CD4-positive, CD25-positive, alpha-beta regulatory T cell (primary cell): Measurements from ENCODE around the gene CS. TPM values are rescaled to one million over a fixed set of nuclear protein-coding genes. Genes with fewer than 3 reads are reported as not detected.
A peak's percentile ranks its signal among the peaks of the same experiment; 100 is the strongest.
"Not testable (repeated sequence)": the region's sequence is repeated elsewhere in the genome, so short reads cannot be mapped to it uniquely, and the experiment has no call there.

Source experiments
- ATAC-seq, 2 donors: fragments of 150-1000 bp; cut with Tn5 transposase; one replicate each; pipeline ENCODE4 v1.10.0; 2021; ENCODE audit warnings: low read depth in 2 of 2, moderate number of reproducible peaks in 2 of 2, moderate library complexity in 1 of 2
- DNase-seq, 3 donors: peaks; one replicate each; pipeline versions ENCODE4 v3.0.0 to v3.0.0-alpha.2; 2012 to 2022; ENCODE audit warnings: mixed read lengths in 1 of 3
- H3K27ac ChIP-seq: one replicate; pipeline ENCODE4 v1.7.0; 2013; ENCODE audit warnings: mild to moderate bottlenecking, low read length; ENCODE audit not compliant: insufficient read depth, poor library complexity, severe bottlenecking
- H3K27me3 ChIP-seq: one replicate; pipeline ENCODE4 v1.7.0; 2013; ENCODE audit warnings: low read length; ENCODE audit not compliant: control insufficient read depth, insufficient read depth
- H3K36me3 ChIP-seq: one replicate; pipeline ENCODE4 v1.7.0; 2013; ENCODE audit warnings: mild to moderate bottlenecking, low read length, moderate library complexity; ENCODE audit not compliant: control insufficient read depth, insufficient read depth
- H3K4me1 ChIP-seq: 2 replicates; pipeline ENCODE4 v1.7.0; 2013; ENCODE audit warnings: mild to moderate bottlenecking, low read length; ENCODE audit not compliant: insufficient read depth, control insufficient read depth, poor library complexity, severe bottlenecking
- H3K4me3 ChIP-seq: one replicate; pipeline ENCODE4 v1.7.0; 2013; ENCODE audit warnings: low read depth, mild to moderate bottlenecking, low read length, moderate library complexity
- H3K9me3 ChIP-seq, 2 experiments: 1 replicate in 1 of 2; 2 replicates in 1 of 2; pipeline ENCODE4 v1.7.0; 2013; ENCODE audit warnings: low read length in 2 of 2, mild to moderate bottlenecking in 1 of 2, moderate library complexity in 1 of 2; ENCODE audit not compliant: control insufficient read depth in 2 of 2
- H3K27ac Mint-ChIP-seq, 3 donors: one replicate each; pipeline ENCODE4 v1.8.0; 2020 to 2022; ENCODE audit warnings: mild to moderate bottlenecking in 3 of 3, mixed read lengths in 3 of 3, moderate library complexity in 2 of 3
- H3K27me3 Mint-ChIP-seq: one replicate; pipeline ENCODE4 v1.8.0; 2022; ENCODE audit warnings: mild to moderate bottlenecking, mixed read lengths
- H3K36me3 Mint-ChIP-seq: one replicate; pipeline ENCODE4 v1.8.0; 2020; ENCODE audit warnings: mixed read lengths
- H3K4me1 Mint-ChIP-seq, 4 donors: one replicate each; pipeline ENCODE4 v1.8.0; 2020 to 2022; ENCODE audit warnings: mixed read lengths in 4 of 4, mild to moderate bottlenecking in 1 of 4
- H3K4me3 Mint-ChIP-seq, 4 donors: one replicate each; pipeline ENCODE4 v1.8.0; 2020 to 2022; ENCODE audit warnings: mild to moderate bottlenecking in 4 of 4, mixed read lengths in 4 of 4, moderate library complexity in 3 of 4
- H3K9me3 Mint-ChIP-seq, 7 donors: one replicate each; pipeline ENCODE4 v1.8.0; 2020 to 2022; ENCODE audit warnings: mixed read lengths in 7 of 7, mild to moderate bottlenecking in 3 of 7, moderate library complexity in 2 of 7
- polyA plus RNA-seq, 4 donors: library from polyadenylated mRNA; unstranded; fragments of 300-500 nt; fragmentation: Illumina TruSeq; gene quantifications; one replicate each; pipeline ENCODE4 v1.2.3, GENCODE V29; 2021
- total RNA-seq: library from RNA; stranded (reverse); gene quantifications from one replicate; pipeline ENCODE4 v1.2.3, GENCODE V29; 2022

The CS gene
- total and polyA plus RNA-seq, 5 donors from 2014 or later, result 69.3 to 173 (median 77.3) TPM

GRCh38 chr12:56262955-56263354 lies 37.2 kb downstream of the CS start:
- H3K36me3 Mint-ChIP-seq, H3K27me3 Mint-ChIP-seq, ATAC-seq, H3K9me3 Mint-ChIP-seq, H3K36me3 ChIP-seq, H3K4me3 ChIP-seq, H3K27me3 ChIP-seq, H3K4me3 Mint-ChIP-seq, H3K27ac Mint-ChIP-seq, H3K9me3 ChIP-seq, H3K27ac ChIP-seq: not testable (repeated sequence)
- peaks cover 23% of the 10 kb centered on the region for H3K4me1 ChIP-seq
- peaks cover 4 to 27% (median 19%) of the 10 kb centered on the region in 4 donors for H3K4me1 Mint-ChIP-seq
- peak in 1 of 3 donors; percentile 39 for DNase-seq

GRCh38 chr12:56261503-56262232 lies 38.5 kb downstream of the CS start:
- H3K4me3 Mint-ChIP-seq, result peak overlapping the region in 2 of 4 donors; percentile 34

GRCh38 chr12:56260921-56261320 lies 39.2 kb downstream of the CS start:
- Histone ChIP-seq H3K4me3 (no peak overlapping the region), H3K27me3 (no peaks in the 10 kb centered on the region), H3K36me3 (no peaks in the 10 kb centered on the region), H3K4me1 (peaks cover 27% of the 10 kb centered on the region), H3K9me3 (no peaks in the 10 kb centered on the region), H3K27ac (no peak overlapping the region)
- peaks cover 5% of the 10 kb centered on the region for H3K36me3 Mint-ChIP-seq
- no peaks in the 10 kb centered on the region for H3K9me3 Mint-ChIP-seq
- DNase-seq, result no peak
- ATAC-seq, result no peak
- H3K4me3 Mint-ChIP-seq, result peak overlapping the region in 2 of 4 donors; percentile 27 to 66
- peaks cover 4% of the 10 kb centered on the region for H3K27me3 Mint-ChIP-seq
- H3K4me1 Mint-ChIP-seq, result peaks cover 0 to 28% (median 23%) of the 10 kb centered on the region in 4 donors
- H3K27ac Mint-ChIP-seq, result no peak overlapping the region

More at GRCh38 chr12:56261503-56262232, 38.5 kb downstream of the CS start:
- Mint-ChIP-seq H3K36me3 (no peaks in the 10 kb centered on the region), H3K27me3 (peaks cover 4% of the 10 kb centered on the region), H3K4me1 (peaks cover 4 to 27% (median 23%) of the 10 kb centered on the region in 4 donors), H3K9me3 (no peaks in the 10 kb centered on the region), H3K27ac (no peak overlapping the region)
- peaks cover 24% of the 10 kb centered on the region for H3K4me1 ChIP-seq
- H3K36me3 ChIP-seq, result no peaks in the 10 kb centered on the region
- no peak for DNase-seq
- no peak overlapping the region for H3K4me3 ChIP-seq
- no peaks in the 10 kb centered on the region for H3K27me3 ChIP-seq
- H3K27ac ChIP-seq, result no peak overlapping the region
- ATAC-seq, result no peak
- H3K9me3 ChIP-seq, result no peaks in the 10 kb centered on the region

DNA sequence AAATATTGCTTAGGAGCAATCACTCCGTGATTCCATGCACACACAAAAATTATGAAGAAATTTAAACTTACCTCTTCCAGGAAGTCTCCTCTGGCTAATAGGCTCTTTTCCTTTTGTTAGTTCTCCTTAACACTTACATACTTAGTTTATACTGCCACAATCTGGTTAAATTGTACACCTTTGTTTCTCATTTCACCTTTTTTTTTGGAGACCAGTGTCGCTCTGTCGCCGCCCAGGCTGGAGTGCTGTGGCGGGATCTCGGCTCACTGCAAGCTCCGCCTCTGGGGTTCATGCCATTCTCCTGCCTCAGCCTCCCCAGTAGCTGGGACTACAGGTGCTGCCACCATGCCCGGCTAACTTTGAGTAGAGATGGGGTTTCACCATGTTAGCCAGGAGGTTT lies 39.8 kb downstream of the CS start:
- Histone ChIP-seq H3K27me3 (no peaks in the 10 kb centered on the region), H3K4me3 (no peak overlapping the region), H3K36me3 (peaks cover 3% of the 10 kb centered on the region), H3K9me3 (no peaks in the 10 kb centered on the region), H3K4me1 (peaks cover 27% of the 10 kb centered on the region), H3K27ac (no peak overlapping the region)
- peaks cover 5% of the 10 kb centered on the region for H3K36me3 Mint-ChIP-seq
- H3K27ac Mint-ChIP-seq, result no peak overlapping the region
- no peaks in the 10 kb centered on the region for H3K9me3 Mint-ChIP-seq
- H3K27me3 Mint-ChIP-seq, result peaks cover 4% of the 10 kb centered on the region
- ATAC-seq, result no peak
- H3K4me1 Mint-ChIP-seq, result peaks cover 0 to 28% (median 23%) of the 10 kb centered on the region in 4 donors
- H3K4me3 Mint-ChIP-seq, result peak overlapping the region in 3 of 4 donors; percentile 63 to 74 (median 66)
- DNase-seq, result no peak

DNA sequence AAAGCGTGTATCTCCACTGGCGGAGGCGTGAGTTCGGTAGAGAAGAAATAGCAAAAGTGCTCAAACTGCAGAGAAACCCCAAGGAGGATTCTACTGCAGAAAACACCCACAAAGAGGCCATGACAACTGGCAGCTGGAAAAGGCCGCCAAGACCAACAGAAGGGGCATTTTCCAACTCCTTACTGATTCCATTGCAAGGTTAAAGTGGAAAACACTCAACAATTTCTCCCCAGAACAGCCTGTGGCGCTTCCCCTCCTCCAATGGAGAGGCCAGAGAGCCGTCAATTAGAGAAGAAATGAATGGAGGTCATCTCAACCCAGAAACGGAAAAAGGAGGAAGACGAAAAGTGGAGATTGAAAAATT lies 41.3 kb downstream of the CS start:
- ATAC-seq, result no peak
- H3K27ac ChIP-seq, result peak overlapping the region; percentile 71
- peaks cover 4% of the 10 kb centered on the region for H3K27me3 Mint-ChIP-seq

DNA sequence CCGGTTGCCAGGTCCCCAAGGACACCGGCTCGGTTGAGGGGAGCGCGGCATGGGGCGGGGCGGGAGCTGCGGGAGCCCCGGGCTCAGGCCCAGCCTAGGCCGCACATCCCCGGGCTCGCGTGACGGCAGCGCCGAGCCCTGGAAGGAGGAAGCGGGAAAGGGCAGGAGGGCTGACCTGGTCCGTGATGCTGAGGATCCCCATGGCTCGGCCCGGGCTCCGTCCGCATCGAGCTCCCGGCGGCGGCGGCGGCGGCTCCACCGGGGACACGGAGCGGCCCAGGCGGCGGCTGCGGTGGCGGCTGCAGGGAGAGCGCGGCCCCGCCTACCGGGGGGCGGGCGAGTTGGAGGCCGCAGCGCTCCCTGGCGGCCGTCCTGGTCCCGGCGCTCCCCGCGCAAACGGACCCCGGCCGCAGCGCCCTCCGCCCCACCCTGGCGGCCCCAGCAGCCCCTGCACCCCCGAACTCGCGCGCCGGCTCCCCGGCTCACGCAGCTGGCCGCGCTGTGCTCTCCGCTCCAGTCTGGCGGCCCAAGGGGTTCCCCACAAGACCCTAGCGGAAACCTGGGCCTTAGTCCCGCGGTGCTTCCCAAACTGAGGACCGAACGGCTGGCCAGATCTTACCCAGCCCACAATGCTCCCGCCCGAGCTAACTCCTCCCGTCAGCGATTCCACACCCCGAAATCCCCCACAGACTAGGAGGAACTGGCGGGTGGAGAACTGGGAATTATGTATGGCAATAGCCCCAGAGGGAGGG lies 41.9 kb downstream of the CS start, which contains the start of gene ANKRD52:
ANKRD52 (minus strand) TSS at position 317 of the 752 bp plus-strand sequence; CDS start at position 202, 115 bp downstream.
- Mint-ChIP-seq H3K4me3 (peak within 1 kb of the TSS; percentile 91 to 96 (median 91)), H3K9me3 (no peaks in the 10 kb centered on the region), H3K36me3 (peaks cover 19% of the 10 kb centered on the region), H3K27me3 (peaks cover 4% of the 10 kb centered on the region), H3K4me1 (peaks cover 0 to 36% (median 25%) of the 10 kb centered on the region in 4 donors), H3K27ac (peak within 1 kb of the TSS; percentile 85 to 87 (median 86))
- Histone ChIP-seq H3K4me1 (peaks cover 27% of the 10 kb centered on the region), H3K36me3 (peaks cover 22% of the 10 kb centered on the region), H3K9me3 (no peaks in the 10 kb centered on the region), H3K27ac (peak within 1 kb of the TSS; percentile 71), H3K27me3 (no peaks in the 10 kb centered on the region), H3K4me3 (peak within 1 kb of the TSS; percentile 89)
- ATAC-seq (peak; percentile 95), DNase-seq (peak; percentile 75 to 85 (median 84))

More for the DNA sequence above, 41.3 kb downstream of the CS start:
- Histone ChIP-seq H3K27me3 (no peaks in the 10 kb centered on the region), H3K9me3 (no peaks in the 10 kb centered on the region), H3K36me3 (peaks cover 16% of the 10 kb centered on the region), H3K4me3 (peak overlapping the region; percentile 89), H3K4me1 (peaks cover 27% of the 10 kb centered on the region)
- peak overlapping the region; percentile 87 to 96 (median 91) for H3K4me3 Mint-ChIP-seq
- H3K9me3 Mint-ChIP-seq, result no peaks in the 10 kb centered on the region
- DNase-seq, result no peak
- peak overlapping the region; percentile 85 to 87 (median 86) for H3K27ac Mint-ChIP-seq
- peaks cover 0 to 36% (median 25%) of the 10 kb centered on the region in 4 donors for H3K4me1 Mint-ChIP-seq
- peaks cover 13% of the 10 kb centered on the region for H3K36me3 Mint-ChIP-seq

DNA sequence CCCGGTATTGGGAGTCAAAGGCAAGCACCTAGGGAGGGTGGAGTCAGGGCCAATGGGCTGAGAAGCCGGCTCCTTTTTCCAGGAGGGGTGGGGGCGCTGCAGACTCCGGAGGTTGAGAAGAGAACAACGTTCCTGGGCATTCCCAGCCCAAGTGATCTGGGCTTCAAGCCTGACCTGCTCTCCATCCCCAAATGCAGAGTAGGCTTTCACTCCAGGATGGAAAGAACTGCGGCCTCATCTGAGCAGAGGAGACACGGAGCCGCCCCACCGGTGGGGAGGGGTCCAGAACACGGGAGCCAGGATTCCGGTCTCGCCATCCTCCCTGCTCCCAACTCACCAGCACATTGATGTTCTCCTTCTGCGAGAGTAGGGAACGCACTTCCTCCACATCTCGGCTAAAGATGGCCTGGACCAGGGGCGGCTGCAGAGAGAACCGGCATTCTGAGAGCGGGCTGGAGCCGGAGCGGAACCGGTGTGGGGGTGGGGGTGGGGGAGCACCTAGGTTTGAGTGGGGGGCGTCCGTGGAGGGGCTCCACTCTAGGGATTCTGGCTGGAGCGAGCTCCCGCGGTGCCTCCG lies 42.6 kb downstream of the CS start:
- DNase-seq (no peak), ATAC-seq (no peak)
- peaks cover 27% of the 10 kb centered on the region for H3K4me1 ChIP-seq
- Mint-ChIP-seq H3K4me3 (peak overlapping the region; percentile 82 to 92 (median 90)), H3K4me1 (peaks cover 0 to 36% (median 25%) of the 10 kb centered on the region in 4 donors), H3K36me3 (peaks cover 24% of the 10 kb centered on the region), H3K27ac (peak overlapping the region; percentile 26 to 83 (median 41)), H3K9me3 (no peaks in the 10 kb centered on the region), H3K27me3 (peaks cover 4% of the 10 kb centered on the region)
- no peaks in the 10 kb centered on the region for H3K9me3 ChIP-seq
- H3K36me3 ChIP-seq, result peaks cover 28% of the 10 kb centered on the region
- peak overlapping the region; percentile 73 for H3K4me3 ChIP-seq
- H3K27ac ChIP-seq, result peak overlapping the region; percentile 71
- H3K27me3 ChIP-seq, result no peaks in the 10 kb centered on the region
